HG03520 (cell line): Measurements from ENCODE around the gene VARS1.

Source experiments
- ATAC-seq: cut with Tn5 transposase; IDR thresholded peaks from one replicate; pipeline ENCODE4 v1.9.1; 2021; ENCODE audit warnings: mild to moderate bottlenecking, moderate library complexity; ENCODE audit not compliant: unreplicated experiment

Gene VARS1

GRCh38 chr6:31749301-31750036 lies 46.1 kb downstream of the VARS1 start:
- no peak for ATAC-seq
